ENCODE data around the gene DEFB114. TPM values are rescaled to one million over a fixed set of nuclear protein-coding genes. Genes with fewer than 3 reads are reported as not detected.

DEFB114 gene
- not detected for total RNA-seq

GRCh38 chr6:49964064-49964463 lies at the start of gene DEFB114:
TSS of gene DEFB114 (minus strand) at chr6:49964164. CDS start at chr6:49964105, 59 bp downstream.

DNA sequence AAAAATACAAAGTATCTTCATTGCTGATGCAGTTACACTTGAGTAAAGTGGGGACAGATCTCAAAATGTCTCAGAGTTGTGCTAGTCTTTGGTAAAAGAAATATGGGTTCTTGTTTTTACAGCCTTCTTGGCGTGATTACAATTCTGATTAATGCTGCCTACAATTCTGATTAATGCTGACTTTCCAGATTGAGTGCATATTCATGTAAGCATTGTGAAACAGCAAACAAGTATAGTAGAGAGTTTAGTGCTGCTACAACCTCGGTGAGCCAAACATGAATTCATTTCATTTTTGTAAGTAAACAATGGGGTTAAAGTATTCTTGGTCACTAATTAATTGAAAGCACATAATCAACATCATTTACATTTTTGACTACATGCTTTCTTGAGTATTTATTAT lies 5.6 kb upstream of the DEFB114 start, which contains the start of gene DEFB113:
Gene DEFB113, minus strand, starts transcription at position 21 of the 400 bp plus-strand sequence. Its CDS starts 0 bp downstream, at position 21.

Other genes with a start within 250 kb of the DEFB114 start
- gene CRISP3, start 219.8 kb downstream of the DEFB114 start, total RNA-seq = not detected
- gene PGK2, start 176.9 kb downstream of the DEFB114 start, total RNA-seq = not detected
- not detected for gene CRISP1, start 97.6 kb downstream of the DEFB114 start, total RNA-seq
- not detected for gene DEFB113, start 5.5 kb upstream of the DEFB114 start, total RNA-seq
- gene DEFB110, start 57.8 kb upstream of the DEFB114 start, total RNA-seq = not detected
- gene DEFB112, start 85.8 kb upstream of the DEFB114 start, total RNA-seq = not detected